Mesendoderm (in vitro differentiated cells): Measurements from ENCODE around the gene ZNFX1.

ENCODE experiments used
- DNase-seq: peaks from one replicate; pipeline ENCODE4 v3.0.0; 2013
- H2AK5ac ChIP-seq: 2 replicates; pipeline ENCODE4 v1.6.1; 2013; ENCODE audit warnings: low read length, inconsistent platforms
- H2BK120ac ChIP-seq: 2 replicates; pipeline ENCODE4 v1.6.1; 2013; ENCODE audit warnings: low read depth, mild to moderate bottlenecking, low read length, moderate library complexity, mixed read lengths
- H2BK15ac ChIP-seq: replicated peaks from 2 replicates; pipeline ENCODE4 v1.6.1; 2013; ENCODE audit warnings: low read depth, mild to moderate bottlenecking, moderate library complexity
- H2BK5ac ChIP-seq: 2 replicates; pipeline ENCODE4 v1.6.1; 2013; ENCODE audit warnings: low read length, inconsistent platforms
- H3K18ac ChIP-seq: 2 replicates; pipeline ENCODE4 v1.6.1; 2013; ENCODE audit warnings: mild to moderate bottlenecking, low read length, mixed read lengths
- H3K23ac ChIP-seq: one replicate; pipeline ENCODE4 v1.6.1; 2013; ENCODE audit warnings: low read length
- H3K27ac ChIP-seq: 2 replicates; pipeline ENCODE4 v1.5.1; 2013; ENCODE audit warnings: low read depth, mild to moderate bottlenecking, inconsistent platforms, low read length, moderate library complexity
- H3K27me3 ChIP-seq: 2 replicates; pipeline ENCODE4 v1.6.1; 2013; ENCODE audit warnings: low read length, control low read depth, mild to moderate bottlenecking, inconsistent platforms; ENCODE audit not compliant: insufficient read depth, poor library complexity
- H3K36me3 ChIP-seq: 2 replicates; pipeline ENCODE4 v1.6.1; 2013; ENCODE audit warnings: low read length, inconsistent platforms; ENCODE audit not compliant: control insufficient read depth, insufficient read depth
- H3K4ac ChIP-seq: one replicate; pipeline ENCODE4 v1.6.1; 2013; ENCODE audit warnings: low read depth, mild to moderate bottlenecking, low read length, moderate library complexity
- H3K4me1 ChIP-seq: 2 replicates; pipeline ENCODE4 v1.6.1; 2013; ENCODE audit warnings: low read depth, low read length, inconsistent platforms; ENCODE audit not compliant: control insufficient read depth
- H3K4me2 ChIP-seq: 2 replicates; pipeline ENCODE4 v1.6.1; 2013; ENCODE audit warnings: low read length
- H3K4me3 ChIP-seq: 2 replicates; pipeline ENCODE4 v1.5.1; 2013; ENCODE audit warnings: mild to moderate bottlenecking, low read length
- H3K56ac ChIP-seq: one replicate; pipeline ENCODE4 v1.6.1; 2013; ENCODE audit warnings: low read length
- H3K79me1 ChIP-seq: 2 replicates; pipeline ENCODE4 v1.6.1; 2013; ENCODE audit warnings: low read length, inconsistent platforms
- H3K79me2 ChIP-seq: 2 replicates; pipeline ENCODE4 v1.6.1; 2013; ENCODE audit warnings: mild to moderate bottlenecking, low read length; ENCODE audit not compliant: control insufficient read depth, insufficient read depth
- H3K9ac ChIP-seq: 2 replicates; pipeline ENCODE4 v1.6.1; 2013; ENCODE audit warnings: low read length, inconsistent platforms
- H4K5ac ChIP-seq: one replicate; pipeline ENCODE4 v1.6.1; 2013; ENCODE audit warnings: low read length
- H4K8ac ChIP-seq: one replicate; pipeline ENCODE4 v1.6.1; 2013; ENCODE audit warnings: low read depth, mild to moderate bottlenecking, control low read depth, low read length, moderate library complexity
- WGBS: extraction: QIAGEN DNeasy Blood & Tissue Kit; methylation state at CpG from one replicate; pipeline ENCODE4 v1.1.7; 2013; ENCODE audit warnings: low lambda C conversion rate, missing lambda C conversion rate; ENCODE audit not compliant: insufficient coverage; ENCODE audit errors: extremely low coverage; 5-methylcytosine and 5-hydroxymethylcytosine counted together

Gene ZNFX1

DNA sequence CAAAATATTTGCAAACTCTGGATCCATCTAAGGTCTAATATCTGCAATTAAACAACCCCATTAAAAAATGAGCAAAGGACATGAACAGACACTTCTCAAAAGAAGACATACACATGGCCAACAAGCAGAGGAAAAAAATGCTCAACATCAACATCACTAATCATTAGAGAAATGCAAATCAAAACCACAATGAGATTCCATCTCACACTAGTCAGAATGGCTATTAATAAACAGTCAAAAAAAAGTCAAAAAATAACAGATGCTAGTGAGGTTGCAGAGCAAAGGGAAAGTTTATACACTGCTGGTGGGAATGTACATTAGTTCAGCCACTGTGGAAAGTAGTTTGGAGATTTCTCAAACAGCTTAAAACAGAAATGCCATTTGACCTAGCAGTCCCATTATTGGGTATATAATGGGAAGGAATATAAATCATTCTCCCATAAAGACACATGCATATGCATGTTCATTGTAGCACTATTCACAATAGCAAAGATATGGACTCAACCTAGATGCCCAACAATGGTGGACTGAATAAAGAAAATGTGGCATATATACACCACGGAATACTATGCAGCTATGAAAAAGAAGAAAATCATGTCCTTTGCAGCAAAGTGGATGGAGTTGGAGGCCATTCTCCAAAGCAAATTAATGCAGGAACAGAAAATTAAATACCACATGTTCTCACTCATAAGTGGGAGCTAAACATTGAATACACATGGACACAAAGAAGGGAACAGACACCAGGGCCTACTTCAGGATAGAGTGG, 9.1 kb downstream of the ZNFX1 start:
- H2BK15ac ChIP-seq = no peak overlapping the region
- no peak overlapping the region for H3K9ac ChIP-seq
- no peak overlapping the region for H3K4ac ChIP-seq
- no peak overlapping the region for H2AK5ac ChIP-seq
- no peak overlapping the region for H3K18ac ChIP-seq
- H3K4me3 ChIP-seq = no peak overlapping the region
- H3K4me2 ChIP-seq = no peak overlapping the region
- H3K27ac ChIP-seq = no peak overlapping the region
- no peak overlapping the region for H4K5ac ChIP-seq
- H2BK120ac ChIP-seq = no peak overlapping the region
- DNase-seq = no peak
- peaks cover 18% of the 10 kb centered on the region for H3K36me3 ChIP-seq
- peaks cover 37% of the 10 kb centered on the region for H3K79me2 ChIP-seq
- no peak overlapping the region for H3K56ac ChIP-seq
- WGBS = no CpG with 5 or more reads among the region's 1 CpG
- no peak overlapping the region for H3K23ac ChIP-seq
- H3K79me1 ChIP-seq = peaks cover 18% of the 10 kb centered on the region
- no peaks in the 10 kb centered on the region for H3K4me1 ChIP-seq
- H2BK5ac ChIP-seq = no peak overlapping the region
- H3K27me3 ChIP-seq = no peaks in the 10 kb centered on the region
- no peak overlapping the region for H4K8ac ChIP-seq

DNA sequence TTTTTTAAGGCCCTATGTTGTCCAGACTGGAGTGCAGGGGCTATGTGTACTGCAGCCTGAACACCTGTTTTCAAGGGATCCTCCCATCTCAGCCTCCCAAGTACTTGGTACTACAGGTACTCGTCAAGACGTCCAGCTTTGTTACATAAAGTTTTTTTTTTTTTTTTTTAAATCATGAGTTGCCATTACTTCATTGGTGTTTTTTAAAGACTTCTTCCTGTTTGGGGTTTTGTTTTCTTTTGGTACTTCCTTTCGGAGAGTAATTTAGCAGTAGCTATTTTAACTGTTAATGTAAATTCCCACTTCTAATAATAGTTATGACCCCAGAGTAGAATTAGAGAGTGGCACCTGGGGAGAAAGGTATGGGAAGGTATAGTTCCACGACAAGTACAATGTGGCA, 10.5 kb downstream of the ZNFX1 start:
- Histone ChIP-seq H4K5ac (no peak overlapping the region), H3K79me2 (peaks cover 37% of the 10 kb centered on the region), H2BK5ac (no peak overlapping the region), H3K56ac (no peak overlapping the region), H3K4me1 (no peaks in the 10 kb centered on the region), H3K4ac (no peak overlapping the region), H3K9ac (no peak overlapping the region), H3K23ac (no peak overlapping the region), H3K27ac (no peak overlapping the region), H2AK5ac (no peak overlapping the region), H3K36me3 (peaks cover 22% of the 10 kb centered on the region), H3K4me2 (no peak overlapping the region), H2BK15ac (no peak overlapping the region), H3K27me3 (no peaks in the 10 kb centered on the region), H2BK120ac (no peak overlapping the region), H3K4me3 (no peak overlapping the region), H3K79me1 (peaks cover 18% of the 10 kb centered on the region), H4K8ac (no peak overlapping the region), H3K18ac (no peak overlapping the region)
- no peak for DNase-seq
- WGBS = no CpG with 5 or more reads among the region's 4 CpGs

DNA sequence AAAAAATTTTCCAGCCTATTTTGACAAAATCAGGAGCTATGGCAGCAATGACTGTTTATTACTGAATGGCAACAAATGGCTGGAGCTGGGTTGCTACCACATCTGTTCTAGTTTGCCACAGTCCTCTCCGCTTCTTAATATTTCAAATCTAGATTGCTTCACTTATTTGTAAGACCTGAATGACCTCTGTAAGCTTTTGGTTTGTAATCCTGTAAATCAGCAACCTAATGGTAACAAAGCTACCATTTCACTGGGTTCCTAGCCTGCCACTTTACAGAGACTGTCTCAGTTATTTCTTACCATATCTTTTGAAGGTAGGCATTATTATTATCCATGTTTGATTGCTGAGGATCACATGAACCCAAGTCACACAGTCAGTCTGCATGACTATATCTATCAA, 15.4 kb downstream of the ZNFX1 start:
- no peak overlapping the region for H3K23ac ChIP-seq
- no peaks in the 10 kb centered on the region for H3K4me1 ChIP-seq
- H3K79me2 ChIP-seq = peaks cover 7% of the 10 kb centered on the region
- H4K8ac ChIP-seq = no peak overlapping the region
- no peak overlapping the region for H3K56ac ChIP-seq
- H3K4me3 ChIP-seq = no peak overlapping the region
- no peak overlapping the region for H2BK120ac ChIP-seq
- H4K5ac ChIP-seq = no peak overlapping the region
- no peak overlapping the region for H2BK5ac ChIP-seq
- no peak overlapping the region for H3K18ac ChIP-seq
- no peak overlapping the region for H3K4ac ChIP-seq
- WGBS = no CpG with 5 or more reads among the region's 1 CpG
- H3K36me3 ChIP-seq = peaks cover 10% of the 10 kb centered on the region
- no peak for DNase-seq
- H3K9ac ChIP-seq = no peak overlapping the region
- H2AK5ac ChIP-seq = no peak overlapping the region
- no peaks in the 10 kb centered on the region for H3K27me3 ChIP-seq
- H3K4me2 ChIP-seq = no peak overlapping the region
- H2BK15ac ChIP-seq = no peak overlapping the region
- peaks cover 8% of the 10 kb centered on the region for H3K79me1 ChIP-seq
- no peak overlapping the region for H3K27ac ChIP-seq

DNA sequence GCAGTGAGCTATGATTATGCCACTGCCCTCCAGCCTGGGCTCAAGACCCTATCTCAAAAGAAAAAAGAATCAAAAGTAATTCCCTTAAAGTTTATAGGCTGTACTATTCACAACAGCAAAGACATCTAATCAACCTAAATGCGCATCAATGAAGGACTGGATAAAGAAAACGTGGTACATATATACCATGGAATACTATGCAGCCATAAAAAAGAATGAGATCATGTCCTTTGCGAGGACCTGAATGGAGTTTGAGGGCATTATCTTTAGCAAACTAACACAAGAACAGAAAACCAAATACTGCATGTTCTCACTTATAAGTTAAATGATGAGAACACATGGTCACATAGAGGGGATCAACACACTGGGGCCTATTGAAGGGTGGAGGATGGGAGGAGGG, 16.7 kb downstream of the ZNFX1 start:
- no peak overlapping the region for H3K4me2 ChIP-seq
- H2BK15ac ChIP-seq = no peak overlapping the region
- DNase-seq = no peak
- H2BK5ac ChIP-seq = no peak overlapping the region
- no peak overlapping the region for H3K23ac ChIP-seq
- no peaks in the 10 kb centered on the region for H3K4me1 ChIP-seq
- no peak overlapping the region for H3K9ac ChIP-seq
- peaks cover 19% of the 10 kb centered on the region for H3K36me3 ChIP-seq
- peaks cover 8% of the 10 kb centered on the region for H3K79me1 ChIP-seq
- H3K79me2 ChIP-seq = peaks cover 3% of the 10 kb centered on the region
- H3K27me3 ChIP-seq = no peaks in the 10 kb centered on the region
- H3K4me3 ChIP-seq = no peak overlapping the region
- no CpG with 5 or more reads among the region's 3 CpGs for WGBS
- no peak overlapping the region for H2AK5ac ChIP-seq
- no peak overlapping the region for H3K18ac ChIP-seq
- no peak overlapping the region for H2BK120ac ChIP-seq
- no peak overlapping the region for H4K8ac ChIP-seq
- H4K5ac ChIP-seq = no peak overlapping the region
- no peak overlapping the region for H3K56ac ChIP-seq
- no peak overlapping the region for H3K4ac ChIP-seq
- H3K27ac ChIP-seq = no peak overlapping the region

DNA sequence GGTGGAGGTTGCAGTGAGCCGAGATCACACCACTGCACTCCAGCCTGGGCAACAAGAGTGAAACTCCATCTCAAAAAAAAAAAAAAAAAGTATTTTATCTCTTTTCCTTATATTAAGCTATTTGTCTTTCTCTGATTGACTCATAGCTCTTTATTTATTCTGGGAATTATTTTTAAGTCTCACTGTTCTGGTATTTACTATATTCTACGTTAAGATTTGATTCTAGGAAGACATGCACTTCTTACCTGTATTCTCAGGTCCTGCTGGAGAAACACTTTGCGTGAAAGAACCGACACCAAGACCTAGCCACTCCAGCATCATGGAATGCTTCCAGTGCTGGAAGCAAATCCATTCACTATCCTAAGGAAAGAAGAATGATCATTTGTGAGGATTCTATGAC, 17.6 kb downstream of the ZNFX1 start:
- DNase-seq = no peak
- H3K4me3 ChIP-seq = no peak overlapping the region
- H3K18ac ChIP-seq = no peak overlapping the region
- no peaks in the 10 kb centered on the region for H3K79me2 ChIP-seq
- no peak overlapping the region for H3K9ac ChIP-seq
- peaks cover 5% of the 10 kb centered on the region for H3K79me1 ChIP-seq
- H2BK120ac ChIP-seq = no peak overlapping the region
- H2AK5ac ChIP-seq = no peak overlapping the region
- H3K27me3 ChIP-seq = no peaks in the 10 kb centered on the region
- no peak overlapping the region for H4K5ac ChIP-seq
- H2BK5ac ChIP-seq = no peak overlapping the region
- no peak overlapping the region for H3K4me2 ChIP-seq
- H4K8ac ChIP-seq = no peak overlapping the region
- H3K4ac ChIP-seq = no peak overlapping the region
- no peak overlapping the region for H2BK15ac ChIP-seq
- H3K4me1 ChIP-seq = no peaks in the 10 kb centered on the region
- H3K27ac ChIP-seq = no peak overlapping the region
- H3K36me3 ChIP-seq = peaks cover 23% of the 10 kb centered on the region
- WGBS = no CpG with 5 or more reads among the region's 4 CpGs
- H3K56ac ChIP-seq = no peak overlapping the region
- no peak overlapping the region for H3K23ac ChIP-seq

DNA sequence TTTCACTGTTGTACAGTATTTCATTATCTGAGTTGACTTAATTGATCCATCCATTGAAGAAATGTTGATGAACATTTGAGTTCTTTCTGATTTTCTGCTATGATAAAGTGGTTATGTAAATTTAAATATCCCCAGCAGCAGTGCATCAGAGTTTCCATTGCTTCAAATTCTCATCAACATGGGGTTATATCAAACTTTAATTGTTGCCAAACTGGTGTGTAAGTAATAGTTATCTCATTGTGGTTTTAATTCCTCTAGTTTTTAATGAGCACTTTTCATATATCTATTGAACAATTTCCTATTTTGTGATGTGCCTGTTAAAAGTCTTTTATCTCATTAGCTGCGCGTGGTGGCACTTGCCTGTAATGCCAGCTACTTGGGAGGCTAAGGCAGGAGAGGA, 18.1 kb downstream of the ZNFX1 start:
- H3K4me1 ChIP-seq = no peaks in the 10 kb centered on the region
- peaks cover 22% of the 10 kb centered on the region for H3K36me3 ChIP-seq
- no peaks in the 10 kb centered on the region for H3K27me3 ChIP-seq
- no peak overlapping the region for H3K4me2 ChIP-seq
- H2BK15ac ChIP-seq = no peak overlapping the region
- no peak overlapping the region for H3K56ac ChIP-seq
- H3K27ac ChIP-seq = no peak overlapping the region
- no peak overlapping the region for H2BK120ac ChIP-seq
- H2BK5ac ChIP-seq = no peak overlapping the region
- no CpG with 5 or more reads among the region's 2 CpGs for WGBS
- no peak overlapping the region for H3K18ac ChIP-seq
- H4K5ac ChIP-seq = no peak overlapping the region
- H3K9ac ChIP-seq = no peak overlapping the region
- peaks cover 2% of the 10 kb centered on the region for H3K79me1 ChIP-seq
- no peak for DNase-seq
- no peaks in the 10 kb centered on the region for H3K79me2 ChIP-seq
- no peak overlapping the region for H3K4ac ChIP-seq
- no peak overlapping the region for H3K23ac ChIP-seq
- no peak overlapping the region for H3K4me3 ChIP-seq
- H4K8ac ChIP-seq = no peak overlapping the region
- no peak overlapping the region for H2AK5ac ChIP-seq
